ENCODE results near the gene RIMS1.

Gene RIMS1

GRCh38 chr6:72417759-72418158 lies 531.4 kb downstream of the RIMS1 start:
- TF ChIP-seq CTCF (IDR thresholded peaks at IDR 0.05; ENCODE audit: insufficient read depth, low read length), result no peak
- no peak for TF ChIP-seq POLR2AphosphoS5 (IDR thresholded peaks at IDR 0.05; ENCODE audit: low read depth)
- TF ChIP-seq GABPA (IDR thresholded peaks at IDR 0.05; ENCODE audit: low read depth), result no peak
- TF ChIP-seq REST (IDR thresholded peaks at IDR 0.05; ENCODE audit: insufficient replicate concordance, low read depth), result no peak
- no peak for TF ChIP-seq SPI1 (IDR thresholded peaks at IDR 0.05; ENCODE audit: borderline replicate concordance, low read depth)
- peaks cover 6% of the 10 kb centered on the region for H3K27me3 ChIP-seq (ENCODE audit: insufficient read depth, poor library complexity, severe bottlenecking)
- H3K27ac ChIP-seq (replicated peaks), result no peak overlapping the region
- no peak overlapping the region for H3K4me3 ChIP-seq (replicated peaks; ENCODE audit: insufficient read depth, low read length)
- no peak for DNase-seq (ENCODE audit: low read depth in 1 of 2, low spot score in 1 of 2)

- DNase-seq (ENCODE audit: low read depth in 1 of 2, low spot score in 1 of 2), result no peak
- Histone ChIP-seq H3K4me3 (replicated peaks; ENCODE audit: insufficient read depth, low read length) (no peak overlapping the region), H3K27ac (replicated peaks) (no peak overlapping the region), H3K27me3 (ENCODE audit: insufficient read depth, poor library complexity, severe bottlenecking) (peaks cover 6% of the 10 kb centered on the region)
- no peak for TF ChIP-seq REST (IDR thresholded peaks at IDR 0.05; ENCODE audit: insufficient replicate concordance, low read depth)
- TF ChIP-seq SPI1 (IDR thresholded peaks at IDR 0.05; ENCODE audit: borderline replicate concordance, low read depth), result no peak
- TF ChIP-seq CTCF (IDR thresholded peaks at IDR 0.05; ENCODE audit: insufficient read depth, low read length), result no peak
- no peak for TF ChIP-seq POLR2AphosphoS5 (IDR thresholded peaks at IDR 0.05; ENCODE audit: low read depth)
- TF ChIP-seq GABPA (IDR thresholded peaks at IDR 0.05; ENCODE audit: low read depth), result no peak
Observed at GRCh38 chr6:72418495-72418894, 532.1 kb downstream of the RIMS1 start.

GRCh38 chr6:72419966-72420365 lies 533.6 kb downstream of the RIMS1 start:
- DNase-seq (ENCODE audit: low read depth in 1 of 2, low spot score in 1 of 2), result no peak
- TF ChIP-seq REST (IDR thresholded peaks at IDR 0.05; ENCODE audit: insufficient replicate concordance, low read depth), result no peak
- TF ChIP-seq POLR2AphosphoS5 (IDR thresholded peaks at IDR 0.05; ENCODE audit: low read depth), result no peak
- TF ChIP-seq SPI1 (IDR thresholded peaks at IDR 0.05; ENCODE audit: borderline replicate concordance, low read depth), result no peak
- no peak for TF ChIP-seq GABPA (IDR thresholded peaks at IDR 0.05; ENCODE audit: low read depth)
- no peak for TF ChIP-seq CTCF (IDR thresholded peaks at IDR 0.05; ENCODE audit: insufficient read depth, low read length)
- Histone ChIP-seq H3K27ac (replicated peaks) (no peak overlapping the region), H3K27me3 (ENCODE audit: insufficient read depth, poor library complexity, severe bottlenecking) (peaks cover 6% of the 10 kb centered on the region), H3K4me3 (replicated peaks; ENCODE audit: insufficient read depth, low read length) (no peak overlapping the region)
